ENCODE data around the gene PEX26.

The PEX26 gene

GRCh38 chr22:18147791-18148190 is 70.0 kb downstream of the PEX26 start:
- in situ Hi-C loops (cut with MboI; ENCODE audit: low sequenced_read_pairs) = no loop called here

- in situ Hi-C loops (cut with MboI; ENCODE audit: low sequenced_read_pairs) = no loop called here
Measured at GRCh38 chr22:18148293-18148965, 70.6 kb downstream of the PEX26 start.

- in situ Hi-C loops (cut with MboI; ENCODE audit: low sequenced_read_pairs) = no loop called here
Measured at GRCh38 chr22:18152519-18152918, 74.7 kb downstream of the PEX26 start.

GRCh38 chr22:18154821-18155390 is 77.1 kb downstream of the PEX26 start:
- in situ Hi-C loops (cut with MboI; ENCODE audit: low sequenced_read_pairs) = no loop called here

Measured in HL-60/S4 (cell line).